Measurements from ENCODE around the gene GRAMD4.

The GRAMD4 gene

DNA sequence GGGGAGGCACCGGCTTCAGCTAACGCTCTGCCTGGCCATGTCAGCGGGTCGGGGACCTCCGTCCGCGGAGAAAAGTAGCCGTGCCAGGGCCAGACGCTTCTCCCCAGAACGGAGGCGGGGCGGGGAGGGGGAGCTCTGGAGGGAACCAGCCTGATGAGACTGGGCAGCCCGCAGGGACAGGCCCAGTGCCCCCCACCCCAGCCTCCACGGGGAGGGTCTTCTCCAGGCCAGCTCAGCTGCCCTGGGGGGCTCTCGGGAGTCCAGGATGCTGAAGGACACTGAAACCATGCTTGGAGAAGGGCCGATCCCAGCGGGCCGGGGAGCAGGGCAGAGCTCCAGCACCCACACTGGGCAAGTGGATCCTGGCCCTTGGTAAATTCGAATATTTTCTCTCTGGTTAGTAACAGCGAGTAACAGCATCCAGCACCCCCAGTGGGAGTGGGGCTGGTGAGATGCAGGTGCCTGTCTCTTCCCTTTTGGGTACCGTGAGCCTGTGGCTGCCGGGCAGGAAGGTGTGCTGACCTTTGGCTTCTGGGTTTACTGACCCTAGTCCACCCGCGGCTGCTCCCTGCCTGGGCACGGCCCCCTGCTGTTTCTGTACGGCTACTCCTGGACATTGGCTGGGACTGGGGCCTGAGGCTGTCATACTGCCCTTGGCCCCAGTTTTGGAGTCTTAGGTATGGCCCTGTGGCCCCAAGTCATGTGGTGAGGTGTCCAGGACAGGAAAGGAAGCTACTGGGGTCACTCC is 35.8 kb downstream of the GRAMD4 start:
- no peak for TF ChIP-seq GATA2 (IDR thresholded peaks at IDR 0.05; ENCODE audit: low read depth, low read length)
- TF ChIP-seq GATA3 (IDR thresholded peaks at IDR 0.05; ENCODE audit: low read depth, low read length) = no peak

DNA sequence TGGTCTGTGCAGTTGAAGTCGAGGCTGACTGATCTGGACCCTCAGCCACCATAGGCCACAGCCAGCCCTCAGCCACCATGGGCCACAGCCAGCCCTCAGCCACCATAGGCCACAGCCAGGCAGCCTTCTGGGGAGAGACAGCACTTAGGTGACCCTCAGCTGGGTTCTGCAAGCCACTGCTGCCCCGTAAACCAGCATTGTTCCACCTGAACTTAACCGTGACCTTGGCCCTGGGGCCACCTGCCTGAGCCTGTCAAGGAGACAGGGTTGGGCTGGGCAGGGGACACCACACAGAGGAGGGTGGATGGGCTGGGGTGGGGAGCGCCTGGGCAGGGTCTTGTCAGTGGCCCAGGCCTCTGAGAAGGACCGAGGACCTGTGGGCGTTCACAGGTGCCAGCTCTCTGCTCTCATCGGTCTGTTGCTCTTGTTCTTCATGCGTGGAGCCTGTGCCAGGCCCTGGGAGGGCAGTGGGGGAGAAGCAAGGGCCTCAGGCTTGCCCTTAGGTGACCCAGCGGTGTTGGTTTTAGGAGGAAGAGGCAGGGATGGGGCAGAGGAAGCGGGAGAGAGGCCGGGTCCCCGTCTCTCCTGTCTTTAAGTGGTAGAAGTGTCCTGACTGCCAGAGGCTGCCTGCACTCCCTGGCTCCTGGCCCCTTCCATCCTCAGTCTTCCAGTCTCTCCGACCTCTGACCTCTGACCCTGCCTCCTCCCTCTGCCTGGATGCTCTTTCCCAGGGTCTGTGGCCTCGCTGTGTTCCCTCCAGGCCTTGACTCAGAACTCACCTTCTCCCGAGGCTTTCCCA is 36.9 kb downstream of the GRAMD4 start:
- TF ChIP-seq GATA3 (IDR thresholded peaks at IDR 0.05; ENCODE audit: low read depth, low read length) (no peak), GATA2 (IDR thresholded peaks at IDR 0.05; ENCODE audit: low read depth, low read length) (no peak)

DNA sequence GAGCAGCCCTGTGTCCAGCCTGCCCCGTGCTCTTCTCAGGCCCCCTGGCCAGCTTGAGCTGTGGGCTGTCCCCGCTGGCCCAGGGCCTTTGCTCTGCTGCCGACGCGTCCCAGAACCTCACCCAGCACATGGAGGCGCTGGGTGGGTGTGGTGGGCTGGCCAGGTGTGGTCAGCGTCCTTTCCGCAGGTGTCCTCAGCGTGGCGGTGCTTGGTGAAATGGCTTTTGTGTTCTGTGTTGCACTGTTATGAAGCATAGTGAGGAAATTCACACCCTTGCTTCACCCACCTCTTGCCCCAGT is 37.4 kb downstream of the GRAMD4 start:
- TF ChIP-seq GATA3 (IDR thresholded peaks at IDR 0.05; ENCODE audit: low read depth, low read length) (no peak), GATA2 (IDR thresholded peaks at IDR 0.05; ENCODE audit: low read depth, low read length) (no peak)

DNA sequence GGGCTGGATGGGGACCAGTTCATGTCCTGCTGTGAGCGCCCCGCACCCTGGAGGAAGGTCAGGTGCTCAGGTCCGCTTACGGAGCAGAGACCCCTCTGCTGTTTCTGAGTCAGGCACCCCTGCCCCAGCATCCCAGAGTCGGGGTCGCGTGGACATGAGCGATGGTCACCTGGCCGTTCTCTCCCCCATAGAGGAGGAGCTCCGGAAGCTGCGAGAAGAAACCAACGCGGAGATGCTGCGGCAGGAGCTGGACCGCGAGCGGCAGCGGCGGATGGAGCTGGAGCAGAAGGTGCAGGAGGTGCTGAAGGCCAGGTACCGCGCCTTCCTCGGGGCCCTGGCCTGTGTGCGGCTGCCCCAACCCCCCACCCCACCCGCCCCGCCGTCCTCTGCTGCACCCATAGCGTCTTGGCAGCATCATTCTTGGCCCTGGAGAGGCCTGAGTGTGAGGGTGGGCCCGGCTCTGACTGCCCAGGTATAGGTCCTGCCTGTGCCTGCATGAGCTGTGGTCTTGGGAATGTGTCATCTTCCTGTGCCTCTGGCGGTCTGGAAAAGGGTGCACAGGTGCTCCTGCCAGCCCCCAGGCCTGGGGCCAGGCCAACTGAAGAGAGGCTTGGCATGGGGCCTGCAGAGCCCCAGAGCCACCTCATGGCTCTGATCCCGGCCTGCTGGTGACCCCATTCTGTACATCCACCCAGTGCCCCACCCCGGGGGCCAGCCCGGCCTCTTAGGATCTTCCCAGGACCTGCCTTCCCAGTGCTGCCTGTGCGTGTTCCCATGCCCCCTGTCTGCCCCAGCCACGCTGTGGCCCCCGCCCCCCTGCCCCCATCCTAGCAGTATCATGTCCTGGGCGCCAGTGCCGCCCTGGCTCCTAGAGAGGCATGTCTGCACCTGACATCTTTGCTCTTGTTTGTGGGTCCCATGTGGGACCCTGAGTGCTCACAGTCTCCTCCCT is 38.1 kb downstream of the GRAMD4 start:
- TF ChIP-seq GATA2 (IDR thresholded peaks at IDR 0.05; ENCODE audit: low read depth, low read length) = no peak

DNA sequence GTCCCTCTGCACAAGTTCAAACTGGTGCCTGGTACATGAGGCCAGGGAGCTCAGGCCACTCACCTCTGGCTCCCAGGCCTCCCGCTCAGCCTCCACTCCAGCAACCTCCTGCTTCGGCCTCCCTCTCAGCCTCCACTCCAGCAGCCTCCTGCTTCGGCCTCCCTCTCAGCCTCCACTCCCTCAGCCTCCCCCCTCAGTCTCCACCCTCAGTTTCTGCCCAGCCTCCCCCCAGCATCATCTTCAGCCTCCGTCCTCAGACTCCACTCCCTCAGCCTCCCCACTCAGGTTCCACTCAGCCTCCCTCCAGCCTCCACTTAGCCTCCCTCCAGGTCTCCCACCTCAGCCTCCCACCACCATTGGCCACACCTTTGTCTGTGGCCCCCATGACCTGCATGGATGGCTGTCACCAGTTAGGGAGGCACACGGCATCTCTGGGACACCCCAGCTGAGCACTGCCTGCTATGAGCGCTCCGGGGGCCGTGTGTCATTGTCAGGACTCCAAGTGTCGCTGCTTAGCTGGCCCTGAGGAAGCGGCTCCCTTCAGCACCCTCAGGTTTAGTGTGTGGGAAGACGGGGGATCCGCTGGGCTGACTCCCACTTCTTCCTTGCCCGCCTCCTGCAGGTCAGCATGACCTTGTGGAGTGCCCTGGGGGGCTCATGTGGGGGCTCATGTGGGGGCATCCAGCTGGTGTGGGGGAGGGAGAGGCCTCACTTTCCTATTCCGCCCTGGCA is 39.0 kb downstream of the GRAMD4 start:
- no peak for TF ChIP-seq GATA2 (IDR thresholded peaks at IDR 0.05; ENCODE audit: low read depth, low read length)
- TF ChIP-seq GATA3 (IDR thresholded peaks at IDR 0.05; ENCODE audit: low read depth, low read length) = no peak

DNA sequence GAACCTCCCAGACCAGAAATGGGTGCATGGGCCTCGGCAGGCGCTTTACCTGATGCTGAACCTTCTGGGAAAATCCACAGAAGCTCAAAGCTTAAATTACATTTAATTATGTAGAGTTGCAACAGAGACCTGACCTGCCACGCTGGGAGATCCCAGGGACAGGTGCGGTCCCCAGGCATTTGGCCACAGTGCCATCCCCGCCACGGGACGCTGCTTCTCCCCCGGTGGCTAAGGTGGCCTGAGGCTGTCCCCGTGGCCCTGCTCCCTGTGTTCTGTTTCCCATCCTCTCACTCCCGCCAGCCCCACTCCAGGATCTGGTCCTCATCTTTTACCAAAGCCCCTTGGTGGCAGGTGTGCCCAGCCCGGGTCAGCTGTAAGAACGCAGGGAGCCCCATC is 39.6 kb downstream of the GRAMD4 start:
- no peak for TF ChIP-seq GATA2 (IDR thresholded peaks at IDR 0.05; ENCODE audit: low read depth, low read length)
- TF ChIP-seq GATA3 (IDR thresholded peaks at IDR 0.05; ENCODE audit: low read depth, low read length) = no peak

DNA sequence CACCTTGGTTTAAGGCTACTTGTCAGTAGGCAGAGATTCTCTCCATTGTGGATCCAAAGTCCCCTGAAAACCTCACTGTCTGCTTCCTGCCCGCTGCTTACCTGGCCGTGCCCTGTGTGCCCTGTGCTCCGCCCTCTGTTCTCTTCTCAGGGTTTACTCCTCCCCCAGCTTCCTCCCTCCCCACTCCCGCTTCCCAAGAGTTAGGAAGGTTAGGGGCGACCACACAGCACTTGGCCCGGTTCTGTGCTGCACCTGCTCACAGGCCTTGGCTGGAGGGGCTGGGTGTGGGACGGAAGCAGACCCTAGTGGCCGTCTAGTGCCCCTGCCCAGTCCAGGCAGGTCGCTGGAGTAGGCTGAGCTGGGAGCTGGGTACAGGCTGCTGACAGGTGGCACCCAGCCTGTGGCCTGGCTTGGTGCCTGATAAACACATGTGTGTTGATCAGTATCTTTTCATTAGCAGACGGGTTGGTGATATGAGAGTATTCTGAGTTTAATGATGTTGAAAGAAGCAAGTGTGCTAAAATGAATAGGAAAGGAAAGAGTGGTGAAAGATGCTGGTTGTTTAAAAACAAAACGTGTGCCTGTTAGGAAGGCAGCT is 40.5 kb downstream of the GRAMD4 start:
- TF ChIP-seq GATA2 (IDR thresholded peaks at IDR 0.05; ENCODE audit: low read depth, low read length) = peak; percentile 93
- no peak for TF ChIP-seq GATA3 (IDR thresholded peaks at IDR 0.05; ENCODE audit: low read depth, low read length)

DNA sequence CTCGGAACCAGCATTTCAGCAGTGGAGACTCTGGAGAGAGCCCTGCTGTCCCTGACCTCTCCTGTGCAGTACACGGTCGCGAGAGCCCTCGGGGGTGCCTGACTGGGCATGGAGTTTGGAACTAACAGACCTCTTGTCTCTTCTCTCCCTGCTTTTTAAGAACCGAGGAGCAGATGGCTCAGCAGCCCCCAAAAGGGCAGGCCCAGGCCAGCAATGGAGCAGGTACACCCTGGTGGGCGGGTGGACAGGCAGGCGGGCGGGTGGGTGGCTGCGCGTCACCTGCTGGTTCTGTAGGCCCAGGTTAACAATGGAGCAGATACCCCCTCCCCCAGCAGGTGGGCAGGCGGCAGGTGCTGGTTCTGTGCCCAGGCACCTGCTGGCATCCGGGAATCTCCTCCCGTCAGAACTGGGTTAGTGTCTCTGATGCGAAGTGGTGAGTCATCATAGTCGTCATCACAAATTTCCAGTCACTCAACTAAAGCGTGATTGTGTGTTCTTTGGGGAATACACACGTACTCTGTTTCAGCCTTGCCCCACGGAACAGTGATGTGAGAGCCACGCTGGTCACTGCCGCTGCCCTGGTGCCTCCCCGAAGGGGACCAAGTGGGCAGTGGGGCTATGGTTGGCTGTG is 41.1 kb downstream of the GRAMD4 start:
- no peak for TF ChIP-seq GATA3 (IDR thresholded peaks at IDR 0.05; ENCODE audit: low read depth, low read length)
- TF ChIP-seq GATA2 (IDR thresholded peaks at IDR 0.05; ENCODE audit: low read depth, low read length) = no peak

DNA sequence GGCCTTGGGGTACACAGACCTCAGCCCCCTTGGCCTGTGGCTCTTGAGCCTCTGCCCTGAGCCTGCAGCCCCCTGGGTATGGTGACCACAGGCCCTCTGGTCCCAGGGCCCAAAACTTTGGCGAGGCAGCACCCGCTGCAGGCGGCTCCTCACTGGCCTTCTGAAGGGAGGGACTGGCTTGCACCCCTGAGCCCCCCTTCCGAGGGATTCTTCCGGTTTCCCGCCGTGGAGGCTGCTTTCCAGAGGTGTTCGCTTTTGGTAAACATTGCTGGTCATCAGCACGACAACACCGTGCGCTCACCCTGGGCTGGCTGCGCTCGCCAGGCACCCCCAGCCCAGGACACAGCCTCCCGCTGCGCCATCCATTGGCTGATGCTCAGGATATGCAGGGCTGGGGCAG is 42.0 kb downstream of the GRAMD4 start:
- TF ChIP-seq GATA3 (IDR thresholded peaks at IDR 0.05; ENCODE audit: low read depth, low read length) (no peak), GATA2 (IDR thresholded peaks at IDR 0.05; ENCODE audit: low read depth, low read length) (no peak)

DNA sequence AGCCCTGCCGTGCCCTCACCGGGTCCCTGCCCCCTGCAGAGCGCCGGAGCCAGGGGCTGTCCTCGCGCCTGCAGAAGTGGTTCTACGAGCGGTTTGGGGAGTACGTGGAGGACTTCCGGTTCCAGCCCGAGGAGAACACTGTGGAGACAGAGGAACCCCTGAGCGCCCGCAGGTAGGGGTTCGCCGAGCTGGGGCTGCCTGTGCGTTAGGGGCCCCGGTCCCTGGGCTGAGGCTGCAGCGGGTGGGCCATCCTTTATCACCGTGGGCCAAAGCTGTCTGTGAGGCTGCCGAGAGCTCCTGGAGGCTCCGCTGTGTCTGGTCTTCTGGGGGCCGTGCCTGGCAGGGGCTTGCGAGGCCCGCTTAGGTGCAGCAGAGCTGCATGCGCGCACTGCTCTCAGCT is 42.8 kb downstream of the GRAMD4 start:
- TF ChIP-seq GATA3 (IDR thresholded peaks at IDR 0.05; ENCODE audit: low read depth, low read length) (no peak), GATA2 (IDR thresholded peaks at IDR 0.05; ENCODE audit: low read depth, low read length) (no peak)

DNA sequence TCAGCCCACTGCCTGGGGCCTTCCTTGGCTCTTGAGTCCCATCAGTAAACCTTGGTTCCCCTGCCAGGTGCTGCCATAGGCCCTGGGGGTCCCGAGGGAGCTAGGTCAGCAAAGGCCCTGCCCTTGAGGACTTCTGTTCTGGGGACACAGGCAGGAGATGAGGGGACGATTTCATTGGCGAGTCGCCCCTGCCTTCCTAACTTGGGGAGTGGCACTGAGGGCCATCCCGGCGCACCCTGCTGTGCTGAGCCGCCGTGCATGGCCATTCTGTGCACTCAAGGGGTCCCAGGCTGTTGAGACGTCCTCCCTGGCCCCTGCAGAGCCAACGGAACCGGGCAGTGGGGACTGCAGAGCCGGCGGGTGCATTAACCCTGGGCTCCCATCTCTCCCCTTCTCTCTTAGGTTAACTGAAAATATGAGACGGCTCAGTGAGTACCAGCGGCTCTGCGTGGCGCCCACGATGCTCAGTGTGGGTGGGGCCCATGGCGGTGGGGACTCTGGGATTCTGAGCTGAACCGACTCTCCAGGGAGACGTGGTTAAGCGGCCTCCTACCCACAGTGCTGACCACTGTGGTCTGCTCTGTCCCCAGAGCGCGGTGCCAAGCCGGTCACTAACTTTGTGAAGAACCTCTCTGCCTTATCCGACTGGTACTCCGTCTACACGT is 43.4 kb downstream of the GRAMD4 start:
- TF ChIP-seq GATA3 (IDR thresholded peaks at IDR 0.05; ENCODE audit: low read depth, low read length) (no peak), GATA2 (IDR thresholded peaks at IDR 0.05; ENCODE audit: low read depth, low read length) (no peak)

DNA sequence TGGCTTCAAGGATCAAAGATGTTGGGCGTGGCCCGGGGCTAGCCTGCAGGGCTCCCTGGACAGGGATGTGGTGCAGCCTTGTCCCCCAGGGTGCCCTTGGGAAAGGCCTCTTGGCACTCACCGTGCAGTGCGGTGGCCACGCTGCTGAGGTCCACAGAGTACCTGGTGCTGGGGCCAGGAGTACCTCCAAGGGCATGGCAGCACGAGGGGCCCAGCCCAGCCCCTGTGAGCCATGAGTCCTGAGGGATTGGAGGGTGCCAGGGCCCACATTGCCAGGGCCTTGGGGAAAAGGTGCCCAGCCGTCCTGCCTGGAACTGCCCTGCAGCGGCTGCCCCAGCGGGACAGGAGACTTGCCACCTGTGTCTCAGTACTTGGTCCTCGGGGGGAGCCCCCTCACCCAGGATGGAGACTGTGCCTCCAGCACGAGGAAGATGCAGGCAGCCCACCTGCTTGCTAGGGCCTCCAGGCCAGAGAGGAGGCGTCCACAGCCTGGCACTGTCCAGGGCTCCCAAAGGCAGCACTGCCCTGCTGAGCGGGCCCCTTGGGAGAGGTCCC is 44.2 kb downstream of the GRAMD4 start:
- no peak for TF ChIP-seq GATA2 (IDR thresholded peaks at IDR 0.05; ENCODE audit: low read depth, low read length)
- TF ChIP-seq GATA3 (IDR thresholded peaks at IDR 0.05; ENCODE audit: low read depth, low read length) = no peak

All from SH-SY5Y (cell line).